Thymus (tissue), 11 donors: ENCODE results near the gene ENKD1. TPM values are rescaled to one million over a fixed set of nuclear protein-coding genes. Genes with fewer than 3 reads are reported as not detected.
"Not testable (repeated sequence)": the region's sequence is repeated elsewhere in the genome, so short reads cannot be mapped to it uniquely, and the experiment has no call there.

Source experiments
- DNase-seq, 9 donors: peaks; one replicate each; pipeline ENCODE4 v3.0.0-alpha.2; 2013; ENCODE audit warnings: low spot score in 9 of 9, low read depth in 6 of 9, missing footprints in 1 of 9
- H3K27ac ChIP-seq, 2 donors: one replicate each; pipeline ENCODE4 v1.5.1; 2013; ENCODE audit warnings: control low read depth in 1 of 2, low read depth in 1 of 2, low read length in 1 of 2, mild to moderate bottlenecking in 1 of 2, moderate library complexity in 1 of 2
- H3K27me3 ChIP-seq, 2 donors: one replicate each; pipeline ENCODE4 v1.5.1; 2013; ENCODE audit warnings: low read length in 1 of 2; ENCODE audit not compliant: control insufficient read depth in 2 of 2, insufficient read depth in 1 of 2
- H3K36me3 ChIP-seq, 2 donors: one replicate each; pipeline ENCODE4 v1.5.1; 2013; ENCODE audit warnings: low read length in 1 of 2, mild to moderate bottlenecking in 1 of 2, moderate library complexity in 1 of 2; ENCODE audit not compliant: control insufficient read depth in 2 of 2, insufficient read depth in 2 of 2
- H3K4me1 ChIP-seq, 2 donors: one replicate each; pipeline ENCODE4 v1.5.1; 2013; ENCODE audit warnings: low read length in 2 of 2; ENCODE audit not compliant: control insufficient read depth in 2 of 2, insufficient read depth in 2 of 2
- H3K4me3 ChIP-seq, 2 donors: one replicate each; pipeline ENCODE4 v1.5.1; 2013; ENCODE audit warnings: low read length in 2 of 2, control low read depth in 1 of 2, mild to moderate bottlenecking in 1 of 2
- H3K9me3 ChIP-seq, 2 donors: one replicate each; pipeline ENCODE4 v1.5.1; 2013; ENCODE audit warnings: low read length in 1 of 2, mild to moderate bottlenecking in 1 of 2; ENCODE audit not compliant: control insufficient read depth in 2 of 2, insufficient read depth in 1 of 2
- WGBS: extraction: QIAGEN DNeasy Blood & Tissue Kit; methylation state at CpG from one replicate; pipeline ENCODE4 v1.1.7; 2013; 5-methylcytosine and 5-hydroxymethylcytosine counted together
- polyA plus RNA-seq: library from polyadenylated mRNA; stranded (reverse); fragments of 200-250 nt; gene quantifications from one replicate; pipeline ENCODE4 v1.2.3, GENCODE V29; 2013
- total RNA-seq: library from RNA; stranded (reverse); fragments of 120-200 nt; gene quantifications from one replicate; pipeline ENCODE4 v1.2.4, GENCODE V29; 2013
- donor health status: healthy.

Gene ENKD1
- total and polyA plus RNA-seq, 2 donors, result 12.0 to 31.3 TPM

DNA sequence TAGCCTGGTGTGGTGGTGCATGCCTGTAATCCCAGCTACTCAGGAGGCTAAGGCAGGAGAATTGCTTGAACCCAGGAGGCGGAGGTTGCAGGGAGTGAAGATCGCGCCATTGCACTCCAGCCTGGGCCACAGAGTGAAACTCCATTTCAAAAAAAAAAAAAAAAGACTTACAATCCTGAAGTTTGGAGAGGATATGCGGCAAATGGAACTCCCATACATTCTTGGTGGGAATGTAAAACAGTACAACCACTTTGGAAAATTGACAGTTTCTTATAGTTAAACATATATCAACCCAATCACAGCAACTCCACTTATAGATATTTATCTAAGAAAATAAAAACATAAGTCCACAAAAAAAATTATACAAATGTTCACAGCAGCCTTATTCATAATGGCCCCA is 40.7 kb upstream of the ENKD1 start:
- Histone ChIP-seq H3K4me3 (no peak overlapping the region), H3K4me1 (peaks cover 5 to 7% of the 10 kb centered on the region in 2 donors), H3K9me3 (no peaks in the 10 kb centered on the region), H3K27ac (no peak overlapping the region), H3K36me3 (no peaks in the 10 kb centered on the region), H3K27me3 (no peaks in the 10 kb centered on the region)
- WGBS, result 97% methylated on average over 4 of the region's 4 CpGs
- DNase-seq, result no peak

DNA sequence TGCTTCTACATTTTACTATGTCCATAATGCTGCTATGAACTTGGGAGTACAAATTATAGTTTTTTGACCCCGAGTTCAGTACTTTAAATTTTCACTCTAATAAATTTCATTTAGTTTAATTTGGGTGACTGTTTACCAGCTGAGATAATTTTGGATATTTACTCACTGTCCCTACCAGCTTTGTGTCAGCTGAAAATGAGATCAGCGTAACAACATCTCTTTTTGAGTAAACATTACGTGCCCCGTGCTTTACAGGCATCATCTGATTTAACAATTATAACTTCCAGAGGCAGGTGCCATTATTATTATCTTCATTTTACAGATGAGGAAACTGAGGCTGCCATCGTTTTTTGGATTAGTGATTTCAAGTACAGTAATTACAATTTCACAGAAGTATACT is 37.6 kb upstream of the ENKD1 start:
- Histone ChIP-seq H3K27ac (no peak overlapping the region), H3K4me3 (no peak overlapping the region)
- DNase-seq, result no peak

DNA sequence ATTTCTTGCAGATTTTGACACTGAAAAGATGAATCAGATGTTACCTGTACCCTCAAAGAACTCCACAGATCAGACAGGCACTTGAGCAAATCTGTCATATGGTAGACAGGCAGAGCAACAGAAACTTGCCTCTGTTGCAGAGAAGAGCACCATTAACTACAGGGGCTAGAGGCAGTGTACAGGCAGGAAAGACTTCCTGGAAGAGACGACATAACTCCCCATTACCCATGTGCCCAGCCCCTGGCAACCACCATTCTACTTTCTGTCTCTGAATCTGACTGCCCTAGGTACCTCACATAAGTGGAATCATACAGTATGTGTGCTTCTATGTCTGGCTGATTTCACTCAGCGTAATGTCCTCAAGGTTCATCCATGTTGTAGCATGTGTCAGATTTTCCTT is 37.1 kb upstream of the ENKD1 start:
- 80% methylated on average over 2 of the region's 2 CpGs for whole genome bisulfite sequencing

More for the DNA sequence above, 37.6 kb upstream of the ENKD1 start:
- peaks cover 5 to 7% of the 10 kb centered on the region in 2 donors for H3K4me1 ChIP-seq
- 96% methylated on average over 5 of the region's 5 CpGs for WGBS
- H3K9me3 ChIP-seq, result peaks cover 1 to 10% of the 10 kb centered on the region in 2 donors
- no peaks in the 10 kb centered on the region for H3K36me3 ChIP-seq
- no peaks in the 10 kb centered on the region for H3K27me3 ChIP-seq

DNA sequence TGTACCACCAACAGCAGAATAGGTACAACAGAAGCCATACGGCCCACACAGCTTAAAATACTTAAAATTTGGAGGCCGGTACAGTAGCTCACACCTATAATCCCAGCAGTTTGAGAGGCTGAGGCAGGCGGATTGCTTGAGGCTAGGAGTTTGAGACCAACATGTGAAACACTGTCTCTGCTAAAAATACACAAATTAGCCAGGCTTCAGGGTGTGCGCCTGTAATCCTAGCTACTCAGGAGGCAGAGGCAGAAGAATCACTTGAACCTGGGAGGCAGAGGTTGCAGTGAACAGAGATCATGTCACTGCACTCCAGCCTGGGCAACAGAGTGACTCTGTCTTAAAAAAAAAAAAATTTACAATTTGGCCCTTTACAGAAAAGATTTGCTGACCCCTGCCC is 35.6 kb upstream of the ENKD1 start:
- WGBS, result 97% methylated on average over 4 of the region's 4 CpGs
- H3K4me3 ChIP-seq, result no peak overlapping the region
- no peak overlapping the region for H3K27ac ChIP-seq
- peaks cover 3 to 9% of the 10 kb centered on the region in 2 donors for H3K36me3 ChIP-seq
- DNase-seq, result no peak
- H3K4me1 ChIP-seq, result peaks cover 5 to 7% of the 10 kb centered on the region in 2 donors
- no peaks in the 10 kb centered on the region for H3K27me3 ChIP-seq
- peaks cover 1 to 14% of the 10 kb centered on the region in 2 donors for H3K9me3 ChIP-seq

More for the DNA sequence above, 37.1 kb upstream of the ENKD1 start:
- no peak overlapping the region for H3K4me3 ChIP-seq
- no peaks in the 10 kb centered on the region for H3K27me3 ChIP-seq
- no peaks in the 10 kb centered on the region for H3K36me3 ChIP-seq
- peaks cover 5 to 7% of the 10 kb centered on the region in 2 donors for H3K4me1 ChIP-seq
- DNase-seq, result peak in 2 of 9 donors; percentile 22 to 37
- peak overlapping the region; percentile 58 to 64 for H3K27ac ChIP-seq
- peaks cover 1 to 14% of the 10 kb centered on the region in 2 donors for H3K9me3 ChIP-seq

GRCh38 chr16:67701420-67701819 is 34.9 kb upstream of the ENKD1 start:
- 99% methylated on average over 1 of the region's 1 CpG for WGBS
- H3K4me1 ChIP-seq, result peaks cover 5 to 7% of the 10 kb centered on the region in 2 donors
- H3K9me3 ChIP-seq, result peaks cover 1 to 14% of the 10 kb centered on the region in 2 donors
- no peak overlapping the region for H3K4me3 ChIP-seq
- no peak for DNase-seq
- H3K36me3 ChIP-seq, result peaks cover 3 to 9% of the 10 kb centered on the region in 2 donors
- H3K27ac ChIP-seq, result no peak overlapping the region
- H3K27me3 ChIP-seq, result no peaks in the 10 kb centered on the region

- H3K9me3 ChIP-seq, result peaks cover 1 to 14% of the 10 kb centered on the region in 2 donors
- WGBS, result over 99% methylated on average over 7 of the region's 7 CpGs
- H3K36me3 ChIP-seq, result peaks cover 3 to 9% of the 10 kb centered on the region in 2 donors
- DNase-seq, result no peak
- no peak overlapping the region for H3K4me3 ChIP-seq
- H3K4me1 ChIP-seq, result peaks cover 5 to 7% of the 10 kb centered on the region in 2 donors
- no peaks in the 10 kb centered on the region for H3K27me3 ChIP-seq
- H3K27ac ChIP-seq, result no peak overlapping the region
Measured at GRCh38 chr16:67699265-67699664, 32.7 kb upstream of the ENKD1 start.

- Histone ChIP-seq H3K27me3 (no peaks in the 10 kb centered on the region), H3K36me3 (peaks cover 3 to 9% of the 10 kb centered on the region in 2 donors), H3K4me3 (no peak overlapping the region), H3K27ac (no peak overlapping the region), H3K4me1 (no peaks in the 10 kb centered on the region), H3K9me3 (peaks cover 1 to 14% of the 10 kb centered on the region in 2 donors)
- DNase-seq, result no peak
- 98% methylated on average over 4 of the region's 4 CpGs for WGBS
Measured at GRCh38 chr16:67697422-67698185, 31.1 kb upstream of the ENKD1 start.

DNA sequence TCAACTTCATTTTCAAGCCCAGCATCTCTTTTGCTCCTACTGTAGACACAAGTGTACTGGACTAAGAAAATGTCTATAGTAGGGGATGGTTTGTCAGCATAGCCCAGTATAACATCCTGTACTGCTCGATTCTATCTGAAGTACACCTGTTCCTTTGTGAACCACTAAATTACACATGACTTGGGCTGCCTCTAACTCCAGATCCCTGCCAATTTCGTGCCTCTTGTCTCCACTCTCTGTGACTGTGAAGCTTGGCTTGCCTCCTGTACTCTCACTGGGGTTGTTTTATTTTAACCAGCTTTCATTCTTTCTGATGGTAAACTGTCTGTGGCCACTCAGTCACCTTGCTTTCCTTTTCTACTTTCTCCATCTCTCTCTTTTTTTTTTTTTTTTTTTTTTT is 28.1 kb upstream of the ENKD1 start:
- H3K4me1 ChIP-seq, result no peaks in the 10 kb centered on the region
- no peaks in the 10 kb centered on the region for H3K27me3 ChIP-seq
- no peak overlapping the region for H3K4me3 ChIP-seq
- peaks cover 3 to 9% of the 10 kb centered on the region in 2 donors for H3K36me3 ChIP-seq
- no peak overlapping the region for H3K27ac ChIP-seq
- H3K9me3 ChIP-seq, result peaks cover 1 to 8% of the 10 kb centered on the region in 2 donors
- 78% methylated on average over 2 of the region's 2 CpGs for WGBS
- DNase-seq, result no peak

DNA sequence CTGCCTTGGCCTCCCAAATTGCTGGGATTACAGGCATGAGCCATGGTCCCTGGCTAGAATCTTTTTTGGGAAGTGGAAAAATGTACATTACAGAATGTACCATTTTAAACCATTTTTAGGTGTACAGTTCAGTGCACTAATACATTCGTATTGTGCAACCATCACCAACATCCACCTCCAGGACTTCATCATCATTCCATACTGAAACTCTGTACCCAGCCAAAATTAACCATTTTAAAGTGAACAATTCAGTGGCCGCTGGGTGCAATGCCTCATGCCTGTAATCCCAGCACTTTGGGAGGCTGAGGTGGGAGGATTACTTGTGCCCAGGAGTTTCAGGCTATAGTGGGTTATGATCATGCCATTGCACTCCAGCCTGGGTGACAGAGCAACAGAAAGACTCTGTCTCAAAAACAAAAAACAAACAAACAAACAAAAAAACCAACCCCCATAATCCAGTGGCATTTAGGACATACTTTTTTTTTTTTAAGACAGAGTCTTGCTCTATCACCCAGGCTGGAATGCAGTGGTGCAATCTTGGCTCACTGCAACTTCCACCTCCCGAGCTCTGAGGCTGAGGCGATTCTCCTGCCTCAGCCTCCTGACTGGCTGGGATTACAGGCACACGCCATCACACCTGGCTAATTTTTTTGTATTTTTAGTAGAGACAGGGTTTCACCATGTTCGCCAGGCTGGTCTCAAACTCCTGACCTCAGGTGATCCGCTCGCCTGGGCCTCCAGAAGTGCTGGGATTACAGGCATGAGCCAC is 27.2 kb upstream of the ENKD1 start:
- DNase-seq, result not testable (repeated sequence)

More for the DNA sequence above, 27.2 kb upstream of the ENKD1 start:
- 98% methylated on average over 8 of the region's 8 CpGs for WGBS
- H3K27me3 ChIP-seq, H3K27ac ChIP-seq, H3K36me3 ChIP-seq, H3K4me3 ChIP-seq, H3K4me1 ChIP-seq, H3K9me3 ChIP-seq: not testable (repeated sequence)
